IMR-90 (cell line): ENCODE measurements around the gene FGF9. TPM values are rescaled to one million over a fixed set of nuclear protein-coding genes. Genes with fewer than 3 reads are reported as not detected.

Source experiments
- ATAC-seq: fragments of 200-7000 bp; cut with Tn5 transposase; 2 replicates; pipeline ENCODE4 v1.9.1; 2020; ENCODE audit warnings: low read depth, mild to moderate bottlenecking, moderate library complexity
- BruUV-seq: library from RNA; stranded (reverse); fragments of 400-500 nt; replicated peaks from 2 replicates; lab custom pipeline; 2021; lab: Mats Ljungman, UMichigan
- CTCF ChIA-PET: fragments of 300-600 bp; formaldehyde crosslinking; extraction: SDS; loops from one replicate; lab custom pipeline; 2021; ENCODE audit warnings: antibody characterized with exemption; lab: Yijun Ruan, JAX
- POLR2A ChIA-PET: fragments of 300-600 bp; sonication (Branson Sonifier 250); formaldehyde crosslinking; loops from one replicate; lab custom pipeline; 2022; ENCODE audit warnings: antibody characterized with exemption; ENCODE audit not compliant: unreplicated experiment; lab: Charles Lee
- DNase-seq: peaks from one replicate; pipeline ENCODE4 v3.0.0; 2013
- H2AFZ ChIP-seq: replicated peaks from 2 replicates; pipeline ENCODE3; 2013; ENCODE audit warnings: low read length, mild to moderate bottlenecking; ENCODE audit not compliant: poor library complexity
- H2AK5ac ChIP-seq: 2 replicates; pipeline ENCODE4 v1.6.1; 2013; ENCODE audit warnings: low read depth, low read length, inconsistent platforms
- H2AK9ac ChIP-seq: replicated peaks from 2 replicates; pipeline ENCODE3; 2013; ENCODE audit warnings: mild to moderate bottlenecking, low read depth, low read length, moderate library complexity; ENCODE audit not compliant: poor library complexity
- H2BK120ac ChIP-seq: 2 replicates; pipeline ENCODE4 v1.6.1; 2013; ENCODE audit warnings: low read depth, low read length, inconsistent platforms
- H2BK15ac ChIP-seq: 3 replicates; pipeline ENCODE4 v1.6.1; 2013; ENCODE audit warnings: low read depth, low read length, inconsistent platforms
- H2BK20ac ChIP-seq: 2 replicates; pipeline ENCODE4 v1.6.1; 2013; ENCODE audit warnings: low read depth, mild to moderate bottlenecking, inconsistent platforms, low read length, moderate library complexity
- H2BK5ac ChIP-seq: 2 replicates; pipeline ENCODE4 v1.6.1; 2013; ENCODE audit warnings: mild to moderate bottlenecking, low read depth, low read length, inconsistent platforms; ENCODE audit not compliant: poor library complexity, severe bottlenecking
- H3K14ac ChIP-seq: replicated peaks from 2 replicates; pipeline ENCODE4 v1.6.1; 2013; ENCODE audit warnings: low read depth, low read length, inconsistent platforms
- H3K18ac ChIP-seq: 2 replicates; pipeline ENCODE4 v1.6.1; 2013; ENCODE audit warnings: low read depth, low read length, control low read depth
- H3K23ac ChIP-seq: 2 replicates; pipeline ENCODE4 v1.6.1; 2013; ENCODE audit warnings: low read depth, low read length, inconsistent platforms
- H3K27ac ChIP-seq: 2 replicates; pipeline ENCODE4 v1.5.1; 2013; ENCODE audit warnings: mild to moderate bottlenecking, control low read depth, low read length; ENCODE audit not compliant: insufficient read depth
- H3K27me3 ChIP-seq: 2 replicates; pipeline ENCODE4 v1.6.1; 2013; ENCODE audit warnings: low read length; ENCODE audit not compliant: control insufficient read depth, insufficient read depth
- H3K36me3 ChIP-seq: 2 replicates; pipeline ENCODE4 v1.6.1; 2013; ENCODE audit warnings: low read length, mixed read lengths; ENCODE audit not compliant: control insufficient read depth, insufficient read depth
- H3K4ac ChIP-seq: 2 replicates; pipeline ENCODE4 v1.6.1; 2013; ENCODE audit warnings: low read depth, low read length, inconsistent platforms
- H3K4me1 ChIP-seq: 2 replicates; pipeline ENCODE4 v1.6.1; 2013; ENCODE audit warnings: low read length, mixed read lengths; ENCODE audit not compliant: control insufficient read depth, insufficient read depth
- H3K4me2 ChIP-seq: 2 replicates; pipeline ENCODE4 v1.6.1; 2013; ENCODE audit warnings: low read depth, mild to moderate bottlenecking, control low read depth, low read length, moderate library complexity
- H3K4me3 ChIP-seq: 2 replicates; pipeline ENCODE4 v1.5.1; 2013; ENCODE audit warnings: low read depth, mild to moderate bottlenecking, control low read depth, low read length, moderate library complexity; ENCODE audit not compliant: insufficient read depth
- H3K56ac ChIP-seq: 2 replicates; pipeline ENCODE4 v1.6.1; 2013; ENCODE audit warnings: low read length, inconsistent platforms; ENCODE audit not compliant: insufficient read depth; ENCODE audit errors: extremely low read depth
- H3K79me1 ChIP-seq, 2 experiments: 2 replicates each; pipeline ENCODE4 v1.6.1; 2013; ENCODE audit warnings: low read length in 2 of 2, inconsistent platforms in 1 of 2, low read depth in 1 of 2
- H3K9ac ChIP-seq: 2 replicates; pipeline ENCODE4 v1.6.1; 2013; ENCODE audit warnings: low read depth, low read length, control low read depth
- H3K9me1 ChIP-seq: 2 replicates; pipeline ENCODE4 v1.6.1; 2013; ENCODE audit warnings: low read length, inconsistent platforms; ENCODE audit not compliant: insufficient read depth
- H3K9me3 ChIP-seq: 2 replicates; pipeline ENCODE4 v1.6.1; 2013; ENCODE audit warnings: low read length; ENCODE audit not compliant: control insufficient read depth, insufficient read depth
- H4K20me1 ChIP-seq: 2 replicates; pipeline ENCODE4 v1.6.1; 2013; ENCODE audit warnings: low read length, inconsistent platforms; ENCODE audit not compliant: insufficient read depth
- H4K5ac ChIP-seq: 2 replicates; pipeline ENCODE4 v1.6.1; 2013; ENCODE audit warnings: mild to moderate bottlenecking, low read depth, low read length, control low read depth
- H4K8ac ChIP-seq, 2 experiments: 2 replicates each; pipeline ENCODE4 v1.6.1; 2013; ENCODE audit warnings: low read depth in 2 of 2, low read length in 2 of 2, control low read depth in 1 of 2, inconsistent platforms in 1 of 2
- H4K91ac ChIP-seq: 2 replicates; pipeline ENCODE4 v1.6.1; 2013; ENCODE audit warnings: low read depth, low read length, inconsistent platforms; ENCODE audit not compliant: insufficient read depth
- CEBPB ChIP-seq: IDR thresholded peaks from 2 replicates; pipeline ENCODE4 v1.6.1; 2012; ENCODE audit warnings: low read depth, low read length, improper control_type of control experiment
- CHD1 ChIP-seq: IDR thresholded peaks from 2 replicates; pipeline ENCODE4 v1.6.1; 2012; ENCODE audit warnings: low read depth, low read length, improper control_type of control experiment
- MAZ ChIP-seq: IDR thresholded peaks from 2 replicates; pipeline ENCODE4 v1.6.1; 2012; ENCODE audit warnings: low read depth, mild to moderate bottlenecking, low read length, improper control_type of control experiment, moderate library complexity, borderline replicate concordance
- POLR2A ChIP-seq: IDR thresholded peaks from 2 replicates; pipeline ENCODE4 v1.6.1; 2012; ENCODE audit warnings: mild to moderate bottlenecking, low read depth, low read length
- RFX5 ChIP-seq: IDR thresholded peaks from 2 replicates; pipeline ENCODE4 v1.8.0; 2012; ENCODE audit warnings: low read depth, mild to moderate bottlenecking, low read length, moderate library complexity
- WGBS, 2 experiments: methylation state at CpG; one replicate each; pipeline versions ENCODE4 v1.1.5 to v1.1.7; 2013; ENCODE audit warnings: missing lambda C conversion rate in 2 of 2; ENCODE audit not compliant: insufficient read length in 1 of 2; ENCODE audit errors: extremely low coverage in 2 of 2; 5-methylcytosine and 5-hydroxymethylcytosine counted together
- dilution Hi-C: fragments of 300-500 bp; cut with HindIII; formaldehyde crosslinking; loops from one replicate; pipeline ENCODE4 v1.14.3; 2018; ENCODE audit warnings: low sequenced_read_pairs; ENCODE audit not compliant: unreplicated experiment
- in situ Hi-C: fragments of 300-500 bp; cut with MboI; formaldehyde crosslinking; loops from 3 replicates; pipeline ENCODE4 v1.14.3; 2019; ENCODE audit warnings: low sequenced_read_pairs, inconsistent platforms, mixed read lengths
- intact Hi-C: fragments of 100-400 bp; cut with micrococcal nuclease; formaldehyde crosslinking; loops from 2 replicates; pipeline ENCODE4 v1.10.0; 2022
- polyA plus RNA-seq, 3 experiments: library from polyadenylated mRNA; depleted of rRNA; stranded (reverse); fragments of >200 nt; gene quantifications; 2 replicates each; pipeline ENCODE4 v1.2.3, GENCODE V29; 2012; ENCODE audit warnings: low replicate concordance in 1 of 3
- total RNA-seq: library from RNA; depleted of rRNA; stranded (reverse); fragments of >200 nt; gene quantifications from 2 replicates; pipeline ENCODE4 v1.2.3, GENCODE V29; 2012
- TF ChIP-seq, protein P1 (sequence below): conservative IDR thresholded peaks from 2 replicates; pipeline ENCODE4 v1.5.1; 2012; ENCODE audit warnings: mild to moderate bottlenecking, low read depth, low read length, improper control_type of control experiment
- TF ChIP-seq, protein P2 (sequence below): fragments of 150-350 bp; IDR thresholded peaks from 2 replicates; pipeline ENCODE4 v1.6.1; 2016; ENCODE audit warnings: low read depth, mild to moderate bottlenecking, low read length, moderate library complexity, borderline replicate concordance

The FGF9 gene
- total and polyA plus RNA-seq, 2 of the 4 experiments (the other 2 are of a cell fraction) = under 0.01 to 0.05 TPM

DNA sequence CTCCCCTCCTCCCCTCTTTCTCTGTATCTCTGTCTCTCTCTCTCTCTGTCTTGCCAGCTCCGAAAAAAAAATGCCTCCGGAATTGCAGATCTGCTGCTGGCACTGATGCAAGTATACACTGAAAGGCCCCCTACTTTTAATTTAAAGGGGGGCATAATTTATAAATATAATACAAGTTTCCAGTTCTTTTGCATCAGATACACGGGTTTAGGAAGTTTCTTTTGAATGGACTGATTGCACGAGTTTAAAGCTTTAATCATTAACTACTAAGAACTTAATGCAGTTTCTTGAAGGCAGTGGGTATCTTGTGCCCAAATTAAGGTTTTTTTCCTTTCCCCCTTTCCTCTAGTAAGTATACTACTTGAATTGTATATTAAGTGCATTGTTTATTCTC is 1.4 kb downstream of the FGF9 start:
- in situ Hi-C loops (no loop called here), intact Hi-C loops (loop anchor here (5.0 to 10.0 kb wide), 6 partner anchors 35 to 523 kb away; no protein-coding TSS in a partner anchor), dilution Hi-C loops (no loop called here)
- no peaks in the 10 kb centered on the region for H3K9me1 ChIP-seq
- H2BK120ac ChIP-seq = no peak overlapping the region
- TF ChIP-seq, protein P1, sequence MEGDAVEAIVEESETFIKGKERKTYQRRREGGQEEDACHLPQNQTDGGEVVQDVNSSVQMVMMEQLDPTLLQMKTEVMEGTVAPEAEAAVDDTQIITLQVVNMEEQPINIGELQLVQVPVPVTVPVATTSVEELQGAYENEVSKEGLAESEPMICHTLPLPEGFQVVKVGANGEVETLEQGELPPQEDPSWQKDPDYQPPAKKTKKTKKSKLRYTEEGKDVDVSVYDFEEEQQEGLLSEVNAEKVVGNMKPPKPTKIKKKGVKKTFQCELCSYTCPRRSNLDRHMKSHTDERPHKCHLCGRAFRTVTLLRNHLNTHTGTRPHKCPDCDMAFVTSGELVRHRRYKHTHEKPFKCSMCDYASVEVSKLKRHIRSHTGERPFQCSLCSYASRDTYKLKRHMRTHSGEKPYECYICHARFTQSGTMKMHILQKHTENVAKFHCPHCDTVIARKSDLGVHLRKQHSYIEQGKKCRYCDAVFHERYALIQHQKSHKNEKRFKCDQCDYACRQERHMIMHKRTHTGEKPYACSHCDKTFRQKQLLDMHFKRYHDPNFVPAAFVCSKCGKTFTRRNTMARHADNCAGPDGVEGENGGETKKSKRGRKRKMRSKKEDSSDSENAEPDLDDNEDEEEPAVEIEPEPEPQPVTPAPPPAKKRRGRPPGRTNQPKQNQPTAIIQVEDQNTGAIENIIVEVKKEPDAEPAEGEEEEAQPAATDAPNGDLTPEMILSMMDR = no peak
- no peak for TF ChIP-seq CHD1
- TF ChIP-seq, protein P2, sequence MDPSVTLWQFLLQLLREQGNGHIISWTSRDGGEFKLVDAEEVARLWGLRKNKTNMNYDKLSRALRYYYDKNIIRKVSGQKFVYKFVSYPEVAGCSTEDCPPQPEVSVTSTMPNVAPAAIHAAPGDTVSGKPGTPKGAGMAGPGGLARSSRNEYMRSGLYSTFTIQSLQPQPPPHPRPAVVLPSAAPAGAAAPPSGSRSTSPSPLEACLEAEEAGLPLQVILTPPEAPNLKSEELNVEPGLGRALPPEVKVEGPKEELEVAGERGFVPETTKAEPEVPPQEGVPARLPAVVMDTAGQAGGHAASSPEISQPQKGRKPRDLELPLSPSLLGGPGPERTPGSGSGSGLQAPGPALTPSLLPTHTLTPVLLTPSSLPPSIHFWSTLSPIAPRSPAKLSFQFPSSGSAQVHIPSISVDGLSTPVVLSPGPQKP = no peak
- no peak for TF ChIP-seq POLR2A
- no peak for TF ChIP-seq RFX5
- no peak for TF ChIP-seq MAZ
- TF ChIP-seq CEBPB = no peak
- peak overlapping the region; percentile 24; the same call in 1 of the 2 replicates for H3K4me3 ChIP-seq
- H3K18ac ChIP-seq = no peak overlapping the region
- no peak overlapping the region for H3K4ac ChIP-seq
- H3K36me3 ChIP-seq = no peaks in the 10 kb centered on the region
- H3K27ac ChIP-seq = no peak overlapping the region
- H3K4me1 ChIP-seq = peaks cover 9% of the 10 kb centered on the region
- H2AK5ac ChIP-seq = no peak overlapping the region
- ATAC-seq (no peak), DNase-seq (no peak)
- no TSS peak for BruUV-seq
- WGBS, 2 experiments = no CpG with 5 or more reads among the region's 4 CpGs
- H4K20me1 ChIP-seq = no peaks in the 10 kb centered on the region
- no peak overlapping the region for H2AFZ ChIP-seq
- H3K56ac ChIP-seq = no peak overlapping the region
- H3K9ac ChIP-seq = no peak overlapping the region
- ChIA-PET POLR2A (no interaction called here), CTCF (interaction anchor here (1.5 kb wide), 1 partner anchor 213 kb away, joined by 3 read pairs; no protein-coding TSS in a partner anchor)
- H3K23ac ChIP-seq = 0 out of 2 replicates have a peak overlapping the region, but pooled peaks have one; percentile 24
- H4K8ac ChIP-seq = no peak overlapping the region
- H2BK5ac ChIP-seq = no peak overlapping the region
- no peak overlapping the region for H4K91ac ChIP-seq
- H2AK9ac ChIP-seq = no peak overlapping the region
- H3K9me3 ChIP-seq = no peaks in the 10 kb centered on the region
- peak overlapping the region; percentile 39; the same call in 1 of the 2 replicates for H3K4me2 ChIP-seq
- H3K79me1 ChIP-seq = no peaks in the 10 kb centered on the region
- H4K5ac ChIP-seq = no peak overlapping the region
- no peak overlapping the region for H2BK15ac ChIP-seq
- no peak overlapping the region for H2BK20ac ChIP-seq
- peaks cover 44% of the 10 kb centered on the region for H3K27me3 ChIP-seq
- H3K14ac ChIP-seq = no peak overlapping the region
